CD1c-positive myeloid dendritic cell (primary cell): ENCODE results near the gene BCL2.

Experiments used
- DNase-seq: peaks from one replicate; pipeline ENCODE4 v3.0.0-alpha.2; 2016; ENCODE audit errors: extremely low spot score

BCL2 gene

GRCh38 chr18:63326011-63326410, 6.4 kb upstream of the BCL2 start:
- DNase-seq, result no peak

GRCh38 chr18:63325086-63325686, 5.6 kb upstream of the BCL2 start:
- DNase-seq, result no peak

- peak; percentile 72 for DNase-seq
Measured at GRCh38 chr18:63322908-63323634, 3.5 kb upstream of the BCL2 start.

GRCh38 chr18:63322206-63322605, 2.6 kb upstream of the BCL2 start:
- peak; percentile 72 for DNase-seq

GRCh38 chr18:63321291-63321690, 1.7 kb upstream of the BCL2 start:
- no peak for DNase-seq

- no peak for DNase-seq
Measured at GRCh38 chr18:63320975-63321265, 1.4 kb upstream of the BCL2 start.

- DNase-seq, result peak; percentile 84
Measured at GRCh38 chr18:63320123-63320974, 780 bp upstream of the BCL2 start.

GRCh38 chr18:63318889-63319382, 633 bp downstream of the BCL2 start:
- no peak for DNase-seq

GRCh38 chr18:63317982-63318888, 1.3 kb downstream of the BCL2 start:
- peak; percentile 64 for DNase-seq

GRCh38 chr18:63317556-63317946, 2.0 kb downstream of the BCL2 start:
- DNase-seq, result no peak

GRCh38 chr18:63316612-63317555, 2.7 kb downstream of the BCL2 start:
- DNase-seq, result no peak

GRCh38 chr18:63315876-63316275, 3.7 kb downstream of the BCL2 start:
- no peak for DNase-seq

GRCh38 chr18:63315131-63315662, 4.4 kb downstream of the BCL2 start:
- DNase-seq, result no peak

- no peak for DNase-seq
Measured at GRCh38 chr18:63314062-63314790, 5.3 kb downstream of the BCL2 start.

- DNase-seq, result no peak
Measured at GRCh38 chr18:63313396-63313917, 6.1 kb downstream of the BCL2 start.

GRCh38 chr18:63312737-63313395, 6.7 kb downstream of the BCL2 start:
- no peak for DNase-seq

GRCh38 chr18:63312019-63312409, 7.6 kb downstream of the BCL2 start:
- no peak for DNase-seq

- peak; percentile 43 for DNase-seq
Measured at GRCh38 chr18:63311118-63312018, 8.2 kb downstream of the BCL2 start.
